Measurements from ENCODE around the gene SLC35F3.
"Not testable (repeated sequence)": the region's sequence is repeated elsewhere in the genome, so short reads cannot be mapped to it uniquely, and the experiment has no call there.

SLC35F3 gene

DNA sequence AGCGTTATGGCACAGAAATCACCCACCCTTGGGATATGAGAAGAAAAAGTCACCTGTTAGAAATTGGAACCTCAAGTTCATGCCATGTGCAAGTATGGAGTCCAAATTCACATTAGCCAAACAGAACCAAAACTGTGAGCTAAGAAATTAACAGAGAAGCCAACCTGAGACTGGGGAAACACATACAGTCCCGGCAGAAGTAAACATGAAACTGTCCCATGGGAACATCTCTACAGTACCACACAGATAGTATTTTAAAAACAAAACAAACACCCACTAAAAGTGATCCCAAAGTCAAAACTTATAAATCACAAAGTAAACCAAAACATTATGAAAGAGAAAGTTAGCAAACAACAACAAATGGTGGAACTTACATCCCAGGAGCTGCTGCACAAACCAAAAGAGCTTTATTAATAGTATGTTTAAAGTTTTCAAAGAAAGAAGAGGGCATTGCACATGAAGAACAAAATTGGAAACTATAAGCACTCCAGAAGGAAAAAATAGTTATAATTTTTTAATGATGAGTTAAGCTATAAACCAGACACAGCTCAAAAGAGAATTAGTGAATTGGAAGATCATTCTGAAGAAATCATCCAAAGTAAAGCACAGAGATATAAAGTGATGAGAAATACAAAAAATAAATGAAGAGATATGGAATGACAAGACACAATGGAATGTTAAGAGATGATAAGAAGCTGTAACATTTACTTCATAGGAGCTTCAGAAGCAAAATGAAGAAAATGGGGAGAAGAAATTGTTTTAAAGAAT is 385.2 kb downstream of the SLC35F3 start:
- H3K27me3 ChIP-seq (ENCODE audit: control insufficient read depth in 1 of 2, insufficient read depth in 2 of 2, low read length in 2 of 2), result no peaks in the 10 kb centered on the region
- H3K27ac ChIP-seq (ENCODE audit: low read depth, low read length), result no peak overlapping the region
- no peak overlapping the region for H3K4me3 ChIP-seq (ENCODE audit: low read depth in 1 of 2, low read length in 2 of 2)
- H3K9me3 ChIP-seq (ENCODE audit: low read length), result no peaks in the 10 kb centered on the region
- H3K36me3 ChIP-seq (ENCODE audit: insufficient read depth, low read length), result no peaks in the 10 kb centered on the region
- H3K4me1 ChIP-seq (ENCODE audit: insufficient read depth, low read length), result no peaks in the 10 kb centered on the region
- no peak overlapping the region for H3K9ac ChIP-seq (ENCODE audit: low read length)

GRCh38 chr1:234292011-234292410 is 387.5 kb downstream of the SLC35F3 start:
- Histone ChIP-seq H3K9ac (ENCODE audit: low read length) (no peak overlapping the region), H3K27ac (ENCODE audit: low read depth, low read length) (no peak overlapping the region), H3K27me3 (ENCODE audit: control insufficient read depth in 1 of 2, insufficient read depth in 2 of 2, low read length in 2 of 2) (no peaks in the 10 kb centered on the region), H3K9me3 (ENCODE audit: low read length) (no peaks in the 10 kb centered on the region), H3K4me3 (ENCODE audit: low read depth in 1 of 2, low read length in 2 of 2) (no peak overlapping the region), H3K36me3 (ENCODE audit: insufficient read depth, low read length) (no peaks in the 10 kb centered on the region), H3K4me1 (ENCODE audit: insufficient read depth, low read length) (no peaks in the 10 kb centered on the region)

DNA sequence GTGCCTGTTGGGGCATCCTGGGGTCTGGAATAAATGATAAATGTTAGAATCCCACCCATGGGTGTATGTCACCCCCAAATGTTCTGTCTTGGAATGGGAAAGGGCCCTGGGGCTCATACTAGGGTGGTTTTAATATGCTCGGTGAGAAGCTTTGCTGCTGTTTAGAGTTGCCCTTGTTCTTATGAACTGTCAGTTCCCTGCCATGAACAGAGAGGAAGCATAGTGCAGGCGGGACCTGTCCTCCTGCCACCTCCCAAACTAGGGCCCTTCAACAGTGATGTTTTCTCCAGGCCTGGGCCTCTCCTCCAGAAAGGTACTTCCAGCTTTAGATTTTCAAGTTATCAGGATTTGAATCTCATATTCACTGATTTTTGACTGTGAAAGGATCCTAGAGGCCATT is 388.1 kb downstream of the SLC35F3 start:
- Histone ChIP-seq H3K36me3 (ENCODE audit: insufficient read depth, low read length) (no peaks in the 10 kb centered on the region), H3K27ac (ENCODE audit: low read depth, low read length) (no peak overlapping the region), H3K4me3 (ENCODE audit: low read depth in 1 of 2, low read length in 2 of 2) (no peak overlapping the region), H3K27me3 (ENCODE audit: control insufficient read depth in 1 of 2, insufficient read depth in 2 of 2, low read length in 2 of 2) (no peaks in the 10 kb centered on the region), H3K9me3 (ENCODE audit: low read length) (no peaks in the 10 kb centered on the region), H3K9ac (ENCODE audit: low read length) (no peak overlapping the region), H3K4me1 (ENCODE audit: insufficient read depth, low read length) (no peaks in the 10 kb centered on the region)

- Histone ChIP-seq H3K9me3 (ENCODE audit: low read length) (no peaks in the 10 kb centered on the region), H3K27ac (ENCODE audit: low read depth, low read length) (no peak overlapping the region), H3K27me3 (ENCODE audit: control insufficient read depth in 1 of 2, insufficient read depth in 2 of 2, low read length in 2 of 2) (no peaks in the 10 kb centered on the region), H3K4me1 (ENCODE audit: insufficient read depth, low read length) (no peaks in the 10 kb centered on the region), H3K9ac (ENCODE audit: low read length) (no peak overlapping the region), H3K4me3 (ENCODE audit: low read depth in 1 of 2, low read length in 2 of 2) (no peak overlapping the region), H3K36me3 (ENCODE audit: insufficient read depth, low read length) (no peaks in the 10 kb centered on the region)
These were observed 389.8 kb downstream of the SLC35F3 start for GRCh38 chr1:234294109-234294817.

GRCh38 chr1:234295068-234295467 is 390.6 kb downstream of the SLC35F3 start:
- Histone ChIP-seq H3K4me3 (ENCODE audit: low read depth in 1 of 2, low read length in 2 of 2) (no peak overlapping the region), H3K9me3 (ENCODE audit: low read length) (no peaks in the 10 kb centered on the region), H3K27ac (ENCODE audit: low read depth, low read length) (no peak overlapping the region), H3K9ac (ENCODE audit: low read length) (no peak overlapping the region), H3K27me3 (ENCODE audit: control insufficient read depth in 1 of 2, insufficient read depth in 2 of 2, low read length in 2 of 2) (no peaks in the 10 kb centered on the region), H3K4me1 (ENCODE audit: insufficient read depth, low read length) (no peaks in the 10 kb centered on the region), H3K36me3 (ENCODE audit: insufficient read depth, low read length) (no peaks in the 10 kb centered on the region)

GRCh38 chr1:234295626-234296025 is 391.1 kb downstream of the SLC35F3 start:
- Histone ChIP-seq H3K27me3 (ENCODE audit: control insufficient read depth in 1 of 2, insufficient read depth in 2 of 2, low read length in 2 of 2) (no peaks in the 10 kb centered on the region), H3K27ac (ENCODE audit: low read depth, low read length) (no peak overlapping the region), H3K4me3 (ENCODE audit: low read depth in 1 of 2, low read length in 2 of 2) (no peak overlapping the region), H3K9ac (ENCODE audit: low read length) (no peak overlapping the region), H3K9me3 (ENCODE audit: low read length) (no peaks in the 10 kb centered on the region), H3K36me3 (ENCODE audit: insufficient read depth, low read length) (no peaks in the 10 kb centered on the region), H3K4me1 (ENCODE audit: insufficient read depth, low read length) (no peaks in the 10 kb centered on the region)

DNA sequence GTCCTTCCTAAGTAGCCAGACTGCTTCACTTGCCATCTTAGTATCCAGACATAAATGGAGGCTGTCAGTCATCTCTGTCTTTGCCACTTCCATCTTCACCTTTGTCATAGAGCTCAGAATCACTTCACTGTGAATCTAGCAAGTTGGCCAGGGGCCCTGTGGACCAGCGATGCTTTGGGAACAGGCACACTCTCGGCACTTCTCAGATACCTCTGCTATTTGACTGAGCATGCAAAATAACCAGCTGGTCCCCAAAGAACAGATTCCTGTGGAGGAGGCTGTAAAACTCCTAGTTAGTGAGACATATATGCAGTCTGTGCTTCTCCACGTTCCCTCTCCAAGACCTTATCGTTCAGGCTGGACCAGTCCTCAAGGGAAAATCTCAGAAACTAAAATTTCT is 392.0 kb downstream of the SLC35F3 start:
- no peaks in the 10 kb centered on the region for H3K27me3 ChIP-seq (ENCODE audit: control insufficient read depth in 1 of 2, insufficient read depth in 2 of 2, low read length in 2 of 2)
- H3K27ac ChIP-seq (ENCODE audit: low read depth, low read length), result no peak overlapping the region
- no peaks in the 10 kb centered on the region for H3K4me1 ChIP-seq (ENCODE audit: insufficient read depth, low read length)
- no peaks in the 10 kb centered on the region for H3K36me3 ChIP-seq (ENCODE audit: insufficient read depth, low read length)
- no peaks in the 10 kb centered on the region for H3K9me3 ChIP-seq (ENCODE audit: low read length)
- H3K4me3 ChIP-seq (ENCODE audit: low read depth in 1 of 2, low read length in 2 of 2), result no peak overlapping the region
- no peak overlapping the region for H3K9ac ChIP-seq (ENCODE audit: low read length)

GRCh38 chr1:234297668-234298067 is 393.2 kb downstream of the SLC35F3 start:
- H3K9ac ChIP-seq (ENCODE audit: low read length), result no peak overlapping the region
- no peaks in the 10 kb centered on the region for H3K4me1 ChIP-seq (ENCODE audit: insufficient read depth, low read length)
- no peaks in the 10 kb centered on the region for H3K36me3 ChIP-seq (ENCODE audit: insufficient read depth, low read length)
- no peak overlapping the region for H3K27ac ChIP-seq (ENCODE audit: low read depth, low read length)
- no peak overlapping the region for H3K4me3 ChIP-seq (ENCODE audit: low read depth in 1 of 2, low read length in 2 of 2)
- H3K9me3 ChIP-seq (ENCODE audit: low read length), result no peaks in the 10 kb centered on the region
- no peaks in the 10 kb centered on the region for H3K27me3 ChIP-seq (ENCODE audit: control insufficient read depth in 1 of 2, insufficient read depth in 2 of 2, low read length in 2 of 2)

GRCh38 chr1:234300096-234300495 is 395.6 kb downstream of the SLC35F3 start:
- Histone ChIP-seq H3K4me1 (ENCODE audit: insufficient read depth, low read length) (no peaks in the 10 kb centered on the region), H3K9ac (ENCODE audit: low read length) (no peak overlapping the region), H3K4me3 (ENCODE audit: low read depth in 1 of 2, low read length in 2 of 2) (no peak overlapping the region), H3K36me3 (ENCODE audit: insufficient read depth, low read length) (no peaks in the 10 kb centered on the region), H3K27ac (ENCODE audit: low read depth, low read length) (no peak overlapping the region), H3K9me3 (ENCODE audit: low read length) (no peaks in the 10 kb centered on the region), H3K27me3 (ENCODE audit: control insufficient read depth in 1 of 2, insufficient read depth in 2 of 2, low read length in 2 of 2) (no peaks in the 10 kb centered on the region)

DNA sequence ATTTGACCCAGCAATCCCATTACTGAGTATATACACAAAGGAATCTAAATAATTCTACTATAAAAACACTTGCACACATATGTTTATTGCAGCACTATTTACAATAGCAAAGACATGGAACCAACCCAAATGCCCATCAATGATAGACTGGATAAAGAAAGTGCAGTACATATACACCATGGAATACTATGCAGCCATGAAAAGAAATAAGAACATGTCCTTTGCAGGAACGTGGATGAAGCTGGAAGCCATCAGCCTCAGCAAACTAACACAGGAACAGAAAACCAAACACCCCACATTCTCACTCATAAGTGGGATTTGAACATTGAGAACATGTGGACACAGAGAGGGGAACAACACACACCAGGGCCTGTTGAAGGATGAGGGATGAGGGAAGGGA is 397.2 kb downstream of the SLC35F3 start:
- H3K27me3 ChIP-seq (ENCODE audit: control insufficient read depth in 1 of 2, insufficient read depth in 2 of 2, low read length in 2 of 2); H3K4me3 ChIP-seq (ENCODE audit: low read depth in 1 of 2, low read length in 2 of 2); H3K9ac ChIP-seq (ENCODE audit: low read length); H3K36me3 ChIP-seq (ENCODE audit: insufficient read depth, low read length); H3K27ac ChIP-seq (ENCODE audit: low read depth, low read length); H3K4me1 ChIP-seq (ENCODE audit: insufficient read depth, low read length); H3K9me3 ChIP-seq (ENCODE audit: low read length): not testable (repeated sequence)

GRCh38 chr1:234302354-234302962 is 398.0 kb downstream of the SLC35F3 start:
- no peaks in the 10 kb centered on the region for H3K9me3 ChIP-seq (ENCODE audit: low read length)
- H3K4me3 ChIP-seq (ENCODE audit: low read depth in 1 of 2, low read length in 2 of 2), result no peak overlapping the region
- no peak overlapping the region for H3K27ac ChIP-seq (ENCODE audit: low read depth, low read length)
- no peaks in the 10 kb centered on the region for H3K27me3 ChIP-seq (ENCODE audit: control insufficient read depth in 1 of 2, insufficient read depth in 2 of 2, low read length in 2 of 2)
- no peak overlapping the region for H3K9ac ChIP-seq (ENCODE audit: low read length)
- H3K36me3 ChIP-seq (ENCODE audit: insufficient read depth, low read length), result no peaks in the 10 kb centered on the region
- no peaks in the 10 kb centered on the region for H3K4me1 ChIP-seq (ENCODE audit: insufficient read depth, low read length)
